Left lung (tissue), 14 donors: Measurements from ENCODE around the gene ZFP14. TPM values are rescaled to one million over a fixed set of nuclear protein-coding genes. Genes with fewer than 3 reads are reported as not detected.

ENCODE experiments used
- ATAC-seq: fragments of 200-7000 bp; cut with Tn5 transposase; one replicate; pipeline ENCODE4 v1.9.1; 2020; ENCODE audit warnings: moderate library complexity
- DNase-seq, 4 donors: peaks; one replicate each; pipeline ENCODE4 v3.0.0-alpha.2; 2013 to 2020
- H3K27ac ChIP-seq, 2 donors: fragments of 200-600 bp; sonication (generic) in 1 of 2; one replicate each; pipeline versions ENCODE4 v1.5.0 to v1.8.0; 2020 to 2021
- H3K27me3 ChIP-seq, 2 donors: fragments of 200-600 bp; sonication (generic) in 1 of 2; one replicate each; pipeline versions ENCODE4 v1.5.0 to v1.8.0; 2020 to 2021
- H3K36me3 ChIP-seq, 2 donors: fragments of 200-600 bp; sonication (generic) in 1 of 2; one replicate each; pipeline versions ENCODE4 v1.5.0 to v1.8.0; 2020 to 2021
- H3K4me1 ChIP-seq, 2 donors: fragments of 200-600 bp; one replicate each; pipeline ENCODE4 v1.8.0; 2021
- H3K4me3 ChIP-seq, 2 donors: fragments of 200-600 bp; sonication (generic) in 1 of 2; one replicate each; pipeline versions ENCODE4 v1.5.0 to v1.8.0; 2020 to 2021; ENCODE audit warnings: mild to moderate bottlenecking in 1 of 2
- H3K9me3 ChIP-seq, 2 donors: fragments of 200-600 bp; sonication (generic) in 1 of 2; one replicate each; pipeline versions ENCODE4 v1.5.0 to v1.8.0; 2020 to 2021
- intact Hi-C, 2 donors: fragments of 100-400 bp; cut with DNase I; formaldehyde crosslinking; loops; one replicate each; pipeline versions ENCODE4 v1.11.2 to v1.14.2; 2022
- long read RNA-seq, 12 donors: library from polyadenylated mRNA in 2 of 12; unstranded in 2 of 12; transcript quantifications; one replicate each; pipeline ENCODE4 v2.0.0 and lab custom pipeline, GENCODE V29; 2019 to 2026
- polyA plus RNA-seq, 6 donors: library from polyadenylated mRNA; unstranded; fragments of 120-200 nt; gene quantifications; one replicate each; pipeline ENCODE4 v1.2.1, GENCODE V29; 2013; ENCODE audit not compliant: insufficient read length in 6 of 6
- total RNA-seq, 2 donors: library from RNA; stranded (reverse); fragmentation: NEBNext Ultra II Directional; extraction: Animal tissue kit (Norgen Biotek cat#: 25700); gene quantifications; one replicate each; pipeline ENCODE4 v1.2.1, GENCODE V29; 2021
- TF ChIP-seq, protein P1 (sequence below), 2 donors: fragments of 200-600 bp; sonication (generic) in 1 of 2; IDR thresholded peaks; one replicate each; pipeline versions ENCODE4 v1.5.0 to v1.8.0; 2021; ENCODE audit warnings: antibody characterized with exemption in 2 of 2
- donor health status: DM: no; HTN: yes; CAD: no.
- donor health status: DM: no; HTN: no; CAD: no.

Gene ZFP14
- total RNA-seq (1 to 10 TPM; 3.8 to 4.5 TPM), polyA plus RNA-seq (10 to 100 TPM; 11.5 to 16.1 (median 14.5) TPM)
- long read RNA-seq, donor 1, full-length matches to known transcripts, result 5 of 10 reads
- long read RNA-seq, donor 1, partial matches to known transcripts, result 0 of 10 reads
- long read RNA-seq, donor 1, other reads (novel, unspliced or antisense), result 5 of 10 reads
- long read RNA-seq, donor 2, full-length matches to known transcripts, result 2 of 2 reads
- long read RNA-seq, donor 2, partial matches to known transcripts, result 0 of 2 reads
- long read RNA-seq, donor 2, other reads (novel, unspliced or antisense), result 0 of 2 reads
- long read RNA-seq, donor 3, full-length matches to known transcripts, result 1 of 1 reads
- long read RNA-seq, donor 3, partial matches to known transcripts, result 0 of 1 reads
- long read RNA-seq, donor 3, other reads (novel, unspliced or antisense), result 0 of 1 reads
- long read RNA-seq, donor 4, partial matches to known transcripts, result 1 of 2 reads
- long read RNA-seq, donor 4, other reads (novel, unspliced or antisense), result 1 of 2 reads
- long read RNA-seq, donor 5, result 0 reads
- long read RNA-seq, donor 6, full-length matches to known transcripts, result 1 of 1 reads
- long read RNA-seq, donor 6, partial matches to known transcripts, result 0 of 1 reads
- long read RNA-seq, donor 6, other reads (novel, unspliced or antisense), result 0 of 1 reads
- long read RNA-seq, donor 7, result 0 reads
- long read RNA-seq, donor 8, full-length matches to known transcripts, result 6 of 6 reads
- long read RNA-seq, donor 8, partial matches to known transcripts, result 0 of 6 reads
- long read RNA-seq, donor 8, other reads (novel, unspliced or antisense), result 0 of 6 reads
- long read RNA-seq, donor 9, result 0 reads
- long read RNA-seq, donor 10, partial matches to known transcripts, result 1 of 2 reads
- long read RNA-seq, donor 10, other reads (novel, unspliced or antisense), result 1 of 2 reads
- long read RNA-seq, donor 11, result 0 reads
- long read RNA-seq, donor 12, full-length matches to known transcripts, result 1 of 1 reads
- long read RNA-seq, donor 12, partial matches to known transcripts, result 0 of 1 reads
- long read RNA-seq, donor 12, other reads (novel, unspliced or antisense), result 0 of 1 reads

DNA sequence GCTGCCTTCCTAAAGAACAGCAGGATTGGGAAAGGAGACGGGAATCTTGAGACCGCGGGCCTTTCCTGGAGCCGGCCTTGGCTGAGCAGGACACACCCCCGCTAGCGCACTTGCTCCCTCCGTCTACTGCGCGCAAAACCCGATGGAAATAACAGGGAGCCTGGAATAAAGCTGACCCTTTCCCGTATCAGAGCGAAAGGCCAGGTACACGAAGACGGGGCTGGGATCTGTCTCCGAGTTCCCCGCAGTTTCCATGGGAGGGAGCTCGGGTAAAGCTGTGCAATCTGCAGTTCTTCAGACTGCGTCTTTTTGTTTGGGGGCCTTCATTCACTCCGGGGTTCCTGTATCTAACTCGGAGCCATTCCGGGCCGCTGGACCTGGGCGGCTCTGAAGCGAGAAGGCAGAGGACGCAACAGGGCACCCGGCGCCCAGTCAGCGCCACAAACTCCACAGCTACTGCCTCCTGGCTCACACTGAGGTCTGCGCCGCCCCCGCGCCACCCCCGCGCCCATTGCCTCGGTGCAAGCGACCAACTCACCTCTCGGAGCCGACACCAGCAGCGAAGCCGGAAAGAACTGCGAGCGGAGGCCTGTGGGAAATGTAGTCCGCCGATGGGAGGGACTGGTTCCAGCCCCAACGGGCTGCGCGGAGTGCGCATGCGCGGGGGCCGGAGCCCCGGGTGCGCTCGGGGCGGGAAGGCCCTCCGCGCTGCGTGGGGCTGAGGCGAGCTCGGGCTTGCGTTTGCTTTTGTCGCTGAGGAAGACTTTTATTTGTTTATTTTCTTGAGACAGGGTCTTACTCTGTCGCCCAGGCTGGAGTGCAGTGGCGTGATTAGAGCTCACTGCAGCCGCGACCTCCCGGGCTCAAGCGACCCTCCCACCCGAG is at the start of gene ZFP14:
Gene ZFP14, minus strand, starts transcription at position 577 of the 885 bp plus-strand sequence. CDS start 11,309 bp downstream, outside the sequence.
- TF ChIP-seq, protein P1, sequence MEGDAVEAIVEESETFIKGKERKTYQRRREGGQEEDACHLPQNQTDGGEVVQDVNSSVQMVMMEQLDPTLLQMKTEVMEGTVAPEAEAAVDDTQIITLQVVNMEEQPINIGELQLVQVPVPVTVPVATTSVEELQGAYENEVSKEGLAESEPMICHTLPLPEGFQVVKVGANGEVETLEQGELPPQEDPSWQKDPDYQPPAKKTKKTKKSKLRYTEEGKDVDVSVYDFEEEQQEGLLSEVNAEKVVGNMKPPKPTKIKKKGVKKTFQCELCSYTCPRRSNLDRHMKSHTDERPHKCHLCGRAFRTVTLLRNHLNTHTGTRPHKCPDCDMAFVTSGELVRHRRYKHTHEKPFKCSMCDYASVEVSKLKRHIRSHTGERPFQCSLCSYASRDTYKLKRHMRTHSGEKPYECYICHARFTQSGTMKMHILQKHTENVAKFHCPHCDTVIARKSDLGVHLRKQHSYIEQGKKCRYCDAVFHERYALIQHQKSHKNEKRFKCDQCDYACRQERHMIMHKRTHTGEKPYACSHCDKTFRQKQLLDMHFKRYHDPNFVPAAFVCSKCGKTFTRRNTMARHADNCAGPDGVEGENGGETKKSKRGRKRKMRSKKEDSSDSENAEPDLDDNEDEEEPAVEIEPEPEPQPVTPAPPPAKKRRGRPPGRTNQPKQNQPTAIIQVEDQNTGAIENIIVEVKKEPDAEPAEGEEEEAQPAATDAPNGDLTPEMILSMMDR (IDR thresholded peaks at IDR 0.05), result no peak
- ATAC-seq (peak; percentile 100), DNase-seq (peak; percentile 92 to 97 (median 96))
- Histone ChIP-seq H3K27ac (peak within 1 kb of the TSS; percentile 83 to 84), H3K4me3 (peak within 1 kb of the TSS; percentile 54 to 71), H3K27me3 (no peaks in the 10 kb centered on the region), H3K4me1 (peaks cover 5 to 13% of the 10 kb centered on the region in 2 donors), H3K9me3 (peaks cover 0 to 28% of the 10 kb centered on the region in 2 donors), H3K36me3 (no peaks in the 10 kb centered on the region)
- intact Hi-C loops, result no loop called here

DNA sequence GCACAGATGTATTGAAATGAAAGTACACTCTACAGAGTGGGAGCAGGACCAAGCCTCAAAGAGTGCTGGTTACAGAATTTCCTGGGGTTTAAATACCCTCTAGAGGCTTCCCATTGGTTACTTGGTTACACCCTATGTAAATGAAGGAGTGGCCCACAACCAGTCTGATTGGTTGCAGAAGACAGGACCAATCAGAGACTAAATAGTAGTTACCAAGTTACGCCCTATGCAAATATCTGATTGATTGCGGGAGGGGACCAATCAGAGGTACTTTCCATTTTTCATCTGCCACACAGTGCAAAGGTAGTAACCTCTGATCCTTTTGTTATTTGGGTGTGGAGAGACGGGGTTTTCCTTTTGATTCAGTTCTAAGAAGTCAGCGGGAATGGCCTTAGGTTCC is 44.9 kb upstream of the ZFP14 start:
- TF ChIP-seq, protein P1 (IDR thresholded peaks at IDR 0.05), result no peak
- ATAC-seq (no peak), DNase-seq (no peak)
- intact Hi-C loops, result no loop called here
- peaks cover 0 to 10% of the 10 kb centered on the region in 2 donors for H3K4me1 ChIP-seq
- peaks cover 0 to 44% of the 10 kb centered on the region in 2 donors for H3K9me3 ChIP-seq
- H3K27ac ChIP-seq, result no peak overlapping the region
- H3K4me3 ChIP-seq, result no peak overlapping the region
- H3K27me3 ChIP-seq, result peaks cover 0 to 34% of the 10 kb centered on the region in 2 donors
- H3K36me3 ChIP-seq, result no peaks in the 10 kb centered on the region

DNA sequence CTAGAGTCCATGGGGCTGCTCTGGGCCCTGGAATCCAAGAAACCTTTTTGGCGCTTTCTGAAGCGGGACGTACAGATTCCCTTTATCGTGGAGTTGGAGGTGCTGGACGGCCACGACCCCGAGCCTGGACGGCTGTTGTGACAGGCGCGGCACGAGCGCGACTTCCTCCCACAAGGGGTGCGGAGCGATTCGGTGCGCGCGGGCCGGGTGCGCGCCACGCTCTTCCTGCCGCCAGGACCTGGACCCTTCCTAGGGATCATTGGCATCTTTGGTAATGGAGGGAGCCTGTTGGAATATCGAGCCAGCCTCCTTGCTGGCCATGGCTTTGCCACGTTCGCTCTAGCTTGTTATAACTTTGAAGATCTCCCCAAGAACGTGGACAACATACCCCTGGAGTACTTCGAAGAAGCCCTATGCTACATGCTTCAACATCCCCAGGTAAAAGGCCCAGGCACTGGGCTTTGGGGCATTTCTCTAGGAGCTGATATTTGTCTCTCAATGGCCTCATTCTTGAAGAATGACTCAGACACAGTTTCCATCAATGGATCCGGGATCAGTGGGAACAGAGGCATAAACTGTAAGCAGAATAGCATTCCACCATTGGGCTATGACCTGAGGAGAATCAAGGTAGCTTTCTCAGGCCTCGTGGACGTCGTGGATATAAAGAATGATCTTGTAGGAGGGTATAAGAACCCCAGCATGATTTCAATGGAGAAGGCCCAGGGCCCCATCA is 42.9 kb upstream of the ZFP14 start:
- ATAC-seq, result no peak
- H3K27me3 ChIP-seq, result peaks cover 0 to 34% of the 10 kb centered on the region in 2 donors
- intact Hi-C loops, result no loop called here
- peak overlapping the region; percentile 32 to 37 for H3K4me3 ChIP-seq
- H3K36me3 ChIP-seq, result no peaks in the 10 kb centered on the region
- H3K9me3 ChIP-seq, result peaks cover 0 to 32% of the 10 kb centered on the region in 2 donors
- TF ChIP-seq, protein P1 (IDR thresholded peaks at IDR 0.05), result no peak
- peak in 1 of 4 donors; percentile 46 for DNase-seq
- H3K4me1 ChIP-seq, result peaks cover 6 to 26% of the 10 kb centered on the region in 2 donors
- H3K27ac ChIP-seq, result no peak overlapping the region
